Measurements from ENCODE around the gene LEO1.
"Not testable (repeated sequence)": the region's sequence is repeated elsewhere in the genome, so short reads cannot be mapped to it uniquely, and the experiment has no call there.

LEO1 gene

DNA sequence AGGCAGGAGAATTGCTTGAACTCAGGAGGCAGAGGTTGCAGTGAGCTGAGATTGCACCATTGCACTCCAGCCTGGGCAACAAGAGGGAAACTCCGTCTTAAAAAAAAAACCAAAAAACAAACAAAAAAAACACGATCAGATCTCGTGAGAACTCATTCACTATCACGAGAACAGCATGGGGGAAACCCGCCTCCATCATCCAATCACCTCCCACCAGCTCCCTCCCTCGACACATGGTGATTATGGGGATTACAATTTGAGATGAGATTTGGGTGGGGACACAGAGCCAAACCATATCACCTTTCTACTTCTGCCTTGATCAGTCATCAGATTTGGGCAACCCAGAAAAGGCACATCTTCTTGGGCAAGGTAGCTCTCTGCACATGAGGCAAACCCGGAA, 31.5 kb upstream of the LEO1 start:
- DNase-seq: not testable (repeated sequence)

- DNase-seq: no peak
These were observed 30.8 kb upstream of the LEO1 start for GRCh38 chr15:52002351-52002750.

DNA sequence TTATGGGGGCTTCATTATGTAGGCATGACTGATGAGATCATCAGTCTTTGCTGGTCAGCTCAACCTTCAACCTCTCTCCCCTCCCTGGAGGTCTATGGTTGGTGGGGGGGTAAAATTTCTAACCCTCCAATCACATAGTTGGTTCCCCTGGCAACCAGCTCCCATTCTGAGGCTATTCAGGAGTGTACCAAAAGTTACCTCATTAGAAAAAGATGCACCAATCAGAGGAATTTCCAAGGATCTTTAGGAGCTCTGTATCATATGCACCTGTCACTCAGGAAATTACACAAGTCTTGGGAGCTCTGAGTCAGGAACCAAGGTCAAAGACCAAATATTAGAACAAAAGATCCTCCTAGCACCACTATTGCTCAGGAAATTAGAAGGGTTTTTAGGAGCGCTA, 21.4 kb upstream of the LEO1 start:
- DNase-seq: no peak

- DNase-seq: no peak
These were observed 19.6 kb upstream of the LEO1 start for GRCh38 chr15:51991141-51991540.

DNA sequence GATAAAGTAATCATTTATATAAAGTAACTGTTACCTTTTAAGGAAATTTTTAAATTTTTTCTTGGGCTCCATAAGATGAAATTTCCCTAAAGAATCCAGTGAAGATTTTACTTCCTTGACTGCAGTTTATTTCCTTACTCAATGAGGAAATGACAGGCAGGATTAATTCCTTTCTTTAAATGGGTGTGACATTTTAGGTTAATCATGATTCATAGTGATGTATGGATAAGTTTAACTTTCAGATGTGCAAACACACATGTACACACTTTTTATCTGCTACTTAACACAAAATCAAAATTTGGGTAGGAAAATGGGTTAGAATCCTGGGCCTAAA, 11.2 kb upstream of the LEO1 start:
- DNase-seq: no peak

- DNase-seq: peak; percentile 62
These were observed 10.6 kb upstream of the LEO1 start for GRCh38 chr15:51982013-51982769.

- no peak for DNase-seq
These were observed 2.2 kb upstream of the LEO1 start for GRCh38 chr15:51973775-51974174.

GRCh38 chr15:51973220-51973619, 1.6 kb upstream of the LEO1 start:
- DNase-seq: no peak

- peak; percentile 71 for DNase-seq
These were observed 575 bp downstream of the LEO1 start for GRCh38 chr15:51971032-51971374.

DNA sequence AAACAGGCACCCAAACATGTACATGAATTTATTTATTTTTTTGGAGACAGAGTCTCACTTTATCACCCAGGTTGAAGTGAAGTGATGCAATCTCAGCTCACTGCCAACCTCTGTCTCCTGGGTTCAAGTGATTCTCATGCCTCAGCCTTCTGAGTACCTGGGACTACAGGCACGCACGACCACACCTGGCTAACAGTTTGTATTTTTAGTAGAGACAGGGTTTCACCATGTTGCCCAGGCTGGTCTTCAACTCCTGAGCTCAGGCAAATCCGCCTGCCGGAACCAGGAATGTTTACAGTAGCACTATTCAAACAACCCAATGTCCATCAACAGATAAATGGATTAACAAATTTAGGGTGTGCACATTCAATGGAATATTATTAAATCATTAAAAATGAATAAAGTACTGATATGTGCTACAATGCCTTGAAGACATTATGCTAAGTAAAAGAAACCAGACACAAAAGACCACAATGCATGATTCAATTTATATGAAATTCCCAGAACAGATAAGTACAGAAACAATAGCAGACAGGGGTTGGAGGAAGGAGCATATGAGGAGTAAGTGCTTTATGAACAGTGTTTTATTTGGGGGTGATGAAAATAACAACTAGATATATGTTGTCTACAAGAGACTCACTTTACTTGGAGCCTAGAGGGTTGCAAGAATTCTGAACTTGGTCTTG, 1.3 kb downstream of the LEO1 start:
- no peak for DNase-seq

DNA sequence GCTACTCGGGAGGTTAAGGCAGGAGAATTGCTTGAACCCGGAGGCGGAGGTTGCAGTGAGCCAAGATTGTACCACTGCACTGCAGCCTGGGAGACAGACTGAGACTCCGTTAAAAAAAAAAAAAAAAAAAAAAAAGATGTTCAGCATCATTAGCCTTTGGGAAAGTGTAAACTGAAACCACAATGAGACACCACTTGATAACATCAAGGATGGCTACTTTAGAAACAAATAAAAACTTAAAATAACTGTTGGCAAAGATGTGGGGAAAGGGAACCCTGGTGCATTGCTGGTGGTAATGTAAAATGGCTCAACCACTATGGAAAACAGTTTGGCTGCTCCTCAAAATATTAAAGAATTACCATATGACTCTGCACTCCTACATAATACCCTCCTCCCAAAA, 1.9 kb downstream of the LEO1 start:
- no peak for DNase-seq

GRCh38 chr15:51967583-51967982, 4.0 kb downstream of the LEO1 start:
- no peak for DNase-seq

- no peak for DNase-seq
These were observed 5.4 kb downstream of the LEO1 start for GRCh38 chr15:51966192-51966591.

DNA sequence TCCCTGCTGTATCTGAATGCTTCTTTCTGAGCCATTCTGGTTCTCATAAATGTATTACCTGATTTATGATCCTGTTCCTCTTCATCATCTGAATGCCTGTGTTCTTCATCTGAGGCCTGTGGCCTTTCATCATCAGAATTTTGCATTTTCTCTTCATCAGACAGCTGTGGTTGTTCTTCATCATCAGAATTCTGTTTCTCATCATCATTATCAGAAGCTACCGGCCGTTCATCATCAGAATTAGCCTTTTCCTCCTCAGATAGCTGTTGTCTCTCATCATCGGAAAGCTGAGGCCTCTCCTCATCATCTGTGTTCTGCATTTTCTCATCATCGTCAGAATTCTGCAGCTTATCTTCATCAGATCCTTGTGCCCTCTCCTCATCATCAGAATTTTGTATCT, 5.9 kb downstream of the LEO1 start:
- DNase-seq: no peak

GRCh38 chr15:51955504-51955903, 16.1 kb downstream of the LEO1 start:
- DNase-seq: no peak

DNA sequence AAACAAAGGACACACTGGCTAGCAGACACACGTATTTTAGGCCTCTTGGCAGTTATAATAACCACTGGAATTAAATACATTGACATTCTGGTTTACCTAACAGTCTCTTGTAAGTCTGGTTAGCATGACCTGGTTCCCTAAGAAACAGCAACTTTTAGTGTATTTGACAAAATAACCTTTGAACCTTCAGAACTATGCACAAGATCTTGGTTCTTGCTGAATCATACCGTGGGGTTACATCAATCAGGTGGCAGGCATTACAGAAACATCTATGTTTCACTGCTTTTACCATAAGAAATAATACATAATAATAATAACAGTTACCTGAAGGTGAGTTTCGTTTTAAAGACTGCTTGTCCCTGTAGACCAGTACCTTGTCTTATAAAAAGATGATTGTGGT, 18.8 kb downstream of the LEO1 start:
- DNase-seq: no peak

- no peak for DNase-seq
These were observed 24.5 kb downstream of the LEO1 start for GRCh38 chr15:51947124-51947523.

DNA sequence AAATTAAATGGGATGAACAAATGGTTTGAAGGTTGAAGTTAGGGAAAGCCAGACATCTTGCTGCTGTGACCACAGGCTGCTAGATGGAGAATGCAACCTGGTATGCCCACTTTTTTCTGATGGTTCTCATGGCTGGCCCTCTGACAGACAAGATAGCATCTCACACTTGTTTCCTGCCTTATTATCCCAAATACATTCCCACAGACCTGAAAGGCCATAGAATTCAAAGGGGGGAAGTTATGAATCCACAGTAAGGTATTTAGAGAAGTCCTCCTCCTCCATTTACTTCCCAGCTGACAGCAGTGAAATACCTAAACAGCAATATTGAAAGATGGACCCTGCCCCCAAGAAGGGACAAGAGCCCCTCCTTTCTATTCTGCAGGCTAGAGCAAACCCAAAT, 32.4 kb downstream of the LEO1 start:
- no peak for DNase-seq

- no peak for DNase-seq
These were observed 33.3 kb downstream of the LEO1 start for GRCh38 chr15:51938286-51938685.

- no peak for DNase-seq
These were observed 35.5 kb downstream of the LEO1 start for GRCh38 chr15:51936105-51936478.

DNA sequence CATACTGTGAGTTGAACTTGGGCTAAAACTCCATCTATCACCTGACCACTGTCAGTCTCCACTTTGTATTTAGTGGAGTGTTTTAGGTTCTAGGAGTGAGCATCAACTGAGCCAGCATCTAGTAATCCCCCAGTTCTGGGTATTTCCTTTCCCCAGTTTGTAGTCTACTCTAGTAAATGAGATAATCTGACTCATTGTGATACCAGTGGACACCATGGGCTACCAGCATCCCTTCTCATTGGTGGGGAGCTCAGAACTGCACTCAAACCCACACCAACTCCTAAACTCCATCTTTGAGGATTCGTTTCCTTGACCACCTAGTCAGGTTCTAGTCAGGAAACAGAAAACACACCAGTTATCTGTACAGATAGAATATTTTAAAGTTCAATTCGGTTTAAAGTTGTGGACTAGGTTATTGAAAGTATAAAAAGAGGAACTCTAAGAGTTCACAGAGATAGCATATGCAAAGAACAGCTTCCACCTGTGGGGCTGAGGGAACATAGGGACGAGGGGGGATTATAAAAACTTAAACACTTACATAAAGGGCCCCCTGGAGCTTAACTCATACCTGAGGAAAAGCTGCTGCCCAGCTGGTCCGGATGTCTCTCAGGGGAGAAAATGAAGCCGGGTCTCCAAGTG, 36.0 kb downstream of the LEO1 start:
- no peak for DNase-seq

DNA sequence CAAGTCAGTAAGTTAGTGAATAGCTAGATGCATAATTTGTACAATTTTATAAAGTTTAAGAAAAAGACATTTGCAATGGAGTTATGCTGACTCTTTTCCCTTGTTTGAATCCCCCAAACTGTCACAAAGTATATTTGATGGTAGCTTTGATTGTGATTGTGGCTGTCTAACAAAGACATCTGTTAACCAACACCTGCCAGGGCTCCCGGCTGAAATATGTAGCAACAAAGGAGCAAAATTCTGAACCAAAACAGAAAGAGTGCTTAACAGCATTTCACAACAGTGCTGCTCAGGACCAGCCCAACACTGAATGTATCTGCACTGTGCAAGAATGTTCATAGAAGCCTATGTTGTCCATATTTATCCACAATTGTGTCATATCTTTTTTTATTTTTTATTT, 39.4 kb downstream of the LEO1 start:
- no peak for DNase-seq

- DNase-seq: no peak
These were observed 39.9 kb downstream of the LEO1 start for GRCh38 chr15:51931638-51932037.

DNA sequence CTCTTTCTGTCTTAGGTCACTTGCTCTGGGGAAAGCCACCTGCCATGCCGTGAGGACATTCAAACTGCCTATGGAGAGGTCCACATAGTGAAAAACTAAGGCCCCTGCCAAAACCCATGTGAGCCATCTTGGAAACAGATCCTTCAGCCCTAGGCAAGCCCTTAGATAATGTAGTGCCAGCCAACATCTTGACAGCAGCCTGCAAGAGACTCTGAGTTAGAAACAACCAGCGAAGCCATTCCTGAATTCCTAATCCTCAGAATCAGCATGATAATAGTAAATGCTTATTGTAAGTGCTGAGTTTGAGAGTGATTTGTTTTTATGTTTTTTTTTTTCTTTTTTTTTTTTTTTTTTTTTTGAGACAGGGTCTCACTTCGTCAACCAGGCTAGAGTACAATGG, 40.6 kb downstream of the LEO1 start:
- DNase-seq: no peak

GRCh38 chr15:51926809-51927208, 44.8 kb downstream of the LEO1 start:
- no peak for DNase-seq

Measured in KG1 (cell line).